GM12873 (cell line): ENCODE data around the gene MAMSTR.

Source experiments
- CTCF ChIP-seq: IDR thresholded peaks from 2 replicates; pipeline ENCODE4 v1.5.1; 2012; ENCODE audit warnings: low read depth, mild to moderate bottlenecking, moderate library complexity, low read length, control low read depth; ENCODE audit not compliant: insufficient read depth; ENCODE audit errors: missing control alignments

MAMSTR gene

GRCh38 chr19:48741129-48741999 lies 21.8 kb upstream of the MAMSTR start:
- TF ChIP-seq CTCF = no peak

- TF ChIP-seq CTCF = no peak
These were observed 20.8 kb upstream of the MAMSTR start, which contains the start of gene RASIP1 for GRCh38 chr19:48740164-48740972. TSS of gene RASIP1 (minus strand) at chr19:48740610. CDS start at chr19:48740282, 328 bp downstream.

GRCh38 chr19:48739404-48740163 lies 20.1 kb upstream of the MAMSTR start:
- TF ChIP-seq CTCF = no peak

GRCh38 chr19:48738557-48739403 lies 19.3 kb upstream of the MAMSTR start:
- peak; percentile 35 for TF ChIP-seq CTCF

- TF ChIP-seq CTCF = no peak
These were observed 18.0 kb upstream of the MAMSTR start for GRCh38 chr19:48737360-48737998.

- TF ChIP-seq CTCF = no peak
These were observed 15.6 kb upstream of the MAMSTR start for GRCh38 chr19:48735031-48735615.
